Measurements from ENCODE around the gene GTPBP1. TPM values are rescaled to one million over a fixed set of nuclear protein-coding genes. Genes with fewer than 3 reads are reported as not detected.

GTPBP1 gene
- total RNA-seq, 1 experiment from 2014 or later: 79.1 TPM

- Mint-ChIP-seq H3K27ac (ENCODE audit: unreplicated experiment) (no peak overlapping the region), H3K9me3 (ENCODE audit: low read depth, unreplicated experiment) (no peaks in the 10 kb centered on the region), H3K36me3 (ENCODE audit: insufficient read depth, unreplicated experiment) (peaks cover 85% of the 10 kb centered on the region), H3K4me1 (ENCODE audit: low read depth, unreplicated experiment) (peaks cover 22% of the 10 kb centered on the region), H3K4me3 (ENCODE audit: low read depth, unreplicated experiment) (no peak overlapping the region), H3K27me3 (ENCODE audit: unreplicated experiment) (no peaks in the 10 kb centered on the region)
- CTCF ChIA-PET: no interaction called here
- no peak for DNase-seq
- TF ChIP-seq, protein P1, sequence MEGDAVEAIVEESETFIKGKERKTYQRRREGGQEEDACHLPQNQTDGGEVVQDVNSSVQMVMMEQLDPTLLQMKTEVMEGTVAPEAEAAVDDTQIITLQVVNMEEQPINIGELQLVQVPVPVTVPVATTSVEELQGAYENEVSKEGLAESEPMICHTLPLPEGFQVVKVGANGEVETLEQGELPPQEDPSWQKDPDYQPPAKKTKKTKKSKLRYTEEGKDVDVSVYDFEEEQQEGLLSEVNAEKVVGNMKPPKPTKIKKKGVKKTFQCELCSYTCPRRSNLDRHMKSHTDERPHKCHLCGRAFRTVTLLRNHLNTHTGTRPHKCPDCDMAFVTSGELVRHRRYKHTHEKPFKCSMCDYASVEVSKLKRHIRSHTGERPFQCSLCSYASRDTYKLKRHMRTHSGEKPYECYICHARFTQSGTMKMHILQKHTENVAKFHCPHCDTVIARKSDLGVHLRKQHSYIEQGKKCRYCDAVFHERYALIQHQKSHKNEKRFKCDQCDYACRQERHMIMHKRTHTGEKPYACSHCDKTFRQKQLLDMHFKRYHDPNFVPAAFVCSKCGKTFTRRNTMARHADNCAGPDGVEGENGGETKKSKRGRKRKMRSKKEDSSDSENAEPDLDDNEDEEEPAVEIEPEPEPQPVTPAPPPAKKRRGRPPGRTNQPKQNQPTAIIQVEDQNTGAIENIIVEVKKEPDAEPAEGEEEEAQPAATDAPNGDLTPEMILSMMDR (IDR thresholded peaks at IDR 0.05; ENCODE audit: unreplicated experiment): no peak
- no TSS peak for BruUV-seq (replicated peaks)
- intact Hi-C loops (cut with micrococcal nuclease; ENCODE audit: unreplicated experiment): loop anchor here (5.0 kb wide), 1 partner anchor 44 kb away; the partner anchor contains the start of gene GTPBP1
Observed at GRCh38 chr22:38751422-38752346, 45.9 kb downstream of the GTPBP1 start.

GRCh38 chr22:38753948-38754750, 48.4 kb downstream of the GTPBP1 start:
- Mint-ChIP-seq H3K36me3 (ENCODE audit: insufficient read depth, unreplicated experiment) (peaks cover 63% of the 10 kb centered on the region), H3K27me3 (ENCODE audit: unreplicated experiment) (no peaks in the 10 kb centered on the region), H3K4me1 (ENCODE audit: low read depth, unreplicated experiment) (peaks cover 22% of the 10 kb centered on the region), H3K27ac (ENCODE audit: unreplicated experiment) (peak overlapping the region; percentile 42), H3K9me3 (ENCODE audit: low read depth, unreplicated experiment) (no peaks in the 10 kb centered on the region), H3K4me3 (ENCODE audit: low read depth, unreplicated experiment) (peak overlapping the region; percentile 76)
- intact Hi-C loops (cut with micrococcal nuclease; ENCODE audit: unreplicated experiment): loop anchor here (5.0 kb wide), 1 partner anchor 47 kb away; the partner anchor contains the start of gene GTPBP1
- TF ChIP-seq, protein P1 (IDR thresholded peaks at IDR 0.05; ENCODE audit: unreplicated experiment): no peak
- CTCF ChIA-PET: interaction anchor here (0.6 to 1.3 kb wide), 5 partner anchors 12 to 385 kb away, joined by 3 to 8 read pairs (median 3); no protein-coding TSS in a partner anchor
- DNase-seq: peak; percentile 74
- BruUV-seq (replicated peaks): TSS peak; percentile 47

GRCh38 chr22:38754751-38755154, 49.0 kb downstream of the GTPBP1 start:
- CTCF ChIA-PET: interaction anchor here (0.6 to 1.3 kb wide), 4 partner anchors 11 to 248 kb away, joined by 3 to 8 read pairs (median 4); no protein-coding TSS in a partner anchor
- DNase-seq: no peak

More at GRCh38 chr22:38754751-38755154, 49.0 kb downstream of the GTPBP1 start:
- no TSS peak for BruUV-seq (replicated peaks)
- peak overlapping the region; percentile 76 for H3K4me3 Mint-ChIP-seq (ENCODE audit: low read depth, unreplicated experiment)
- TF ChIP-seq, protein P1 (IDR thresholded peaks at IDR 0.05; ENCODE audit: unreplicated experiment): no peak
- H3K36me3 Mint-ChIP-seq (ENCODE audit: insufficient read depth, unreplicated experiment): peaks cover 57% of the 10 kb centered on the region
- no peaks in the 10 kb centered on the region for H3K9me3 Mint-ChIP-seq (ENCODE audit: low read depth, unreplicated experiment)
- intact Hi-C loops (cut with micrococcal nuclease; ENCODE audit: unreplicated experiment): loop anchor here (5.0 kb wide), 1 partner anchor 47 kb away; the partner anchor contains the start of gene GTPBP1
- H3K4me1 Mint-ChIP-seq (ENCODE audit: low read depth, unreplicated experiment): peaks cover 22% of the 10 kb centered on the region
- no peaks in the 10 kb centered on the region for H3K27me3 Mint-ChIP-seq (ENCODE audit: unreplicated experiment)
- peak overlapping the region; percentile 42 for H3K27ac Mint-ChIP-seq (ENCODE audit: unreplicated experiment)

Measured in Calu3 (cell line).